Measurements from ENCODE around the gene OCRL.
A peak's percentile ranks its signal among the peaks of the same experiment; 100 is the strongest.

The OCRL gene

GRCh38 chrX:129516402-129516801 is 23.7 kb upstream of the OCRL start:
- Histone ChIP-seq H3K4me3 (ENCODE audit: low read depth, low read length) (no peak overlapping the region), H2AFZ (no peak overlapping the region), H3K9me3 (ENCODE audit: control insufficient read depth, low read length) (no peaks in the 10 kb centered on the region), H3K79me2 (peaks cover 7% of the 10 kb centered on the region), H3K27me3 (ENCODE audit: control insufficient read depth, insufficient read depth, low read length) (no peaks in the 10 kb centered on the region), H3K4me1 (no peaks in the 10 kb centered on the region), H3K9ac (no peak overlapping the region), H3K27ac (no peak overlapping the region), H3K4me2 (ENCODE audit: low read length) (no peak overlapping the region), H3K36me3 (ENCODE audit: control insufficient read depth, insufficient read depth, low read length) (no peaks in the 10 kb centered on the region)
- TF ChIP-seq CTCF (IDR thresholded peaks at IDR 0.05): no peak

DNA sequence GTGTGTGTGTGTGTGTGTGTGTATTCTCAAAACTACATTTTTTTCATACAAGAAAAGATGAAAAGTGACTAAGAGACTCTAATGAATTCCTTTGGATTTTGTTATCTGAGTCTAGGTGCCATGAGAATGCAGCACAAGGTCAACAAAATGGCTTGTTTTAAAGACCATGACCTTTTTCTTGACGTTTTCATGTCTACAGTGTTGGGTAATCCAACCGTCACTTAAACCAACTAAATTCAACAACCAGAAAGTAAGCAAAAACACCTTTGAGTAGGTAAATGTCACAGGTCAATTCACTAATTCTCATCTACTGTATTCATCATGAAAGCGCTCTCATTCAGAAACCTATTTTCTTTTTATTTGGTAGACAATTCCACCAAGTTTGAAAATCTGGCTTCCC is 19.9 kb upstream of the OCRL start:
- Histone ChIP-seq H3K9me3 (ENCODE audit: control insufficient read depth, low read length) (no peaks in the 10 kb centered on the region), H3K36me3 (ENCODE audit: control insufficient read depth, insufficient read depth, low read length) (no peaks in the 10 kb centered on the region), H3K27me3 (ENCODE audit: control insufficient read depth, insufficient read depth, low read length) (no peaks in the 10 kb centered on the region), H3K4me2 (ENCODE audit: low read length) (no peak overlapping the region), H2AFZ (no peak overlapping the region), H3K9ac (no peak overlapping the region), H3K4me1 (no peaks in the 10 kb centered on the region), H3K4me3 (ENCODE audit: low read depth, low read length) (no peak overlapping the region), H3K79me2 (peaks cover 5% of the 10 kb centered on the region), H3K27ac (no peak overlapping the region)
- no peak for TF ChIP-seq CTCF (IDR thresholded peaks at IDR 0.05)

DNA sequence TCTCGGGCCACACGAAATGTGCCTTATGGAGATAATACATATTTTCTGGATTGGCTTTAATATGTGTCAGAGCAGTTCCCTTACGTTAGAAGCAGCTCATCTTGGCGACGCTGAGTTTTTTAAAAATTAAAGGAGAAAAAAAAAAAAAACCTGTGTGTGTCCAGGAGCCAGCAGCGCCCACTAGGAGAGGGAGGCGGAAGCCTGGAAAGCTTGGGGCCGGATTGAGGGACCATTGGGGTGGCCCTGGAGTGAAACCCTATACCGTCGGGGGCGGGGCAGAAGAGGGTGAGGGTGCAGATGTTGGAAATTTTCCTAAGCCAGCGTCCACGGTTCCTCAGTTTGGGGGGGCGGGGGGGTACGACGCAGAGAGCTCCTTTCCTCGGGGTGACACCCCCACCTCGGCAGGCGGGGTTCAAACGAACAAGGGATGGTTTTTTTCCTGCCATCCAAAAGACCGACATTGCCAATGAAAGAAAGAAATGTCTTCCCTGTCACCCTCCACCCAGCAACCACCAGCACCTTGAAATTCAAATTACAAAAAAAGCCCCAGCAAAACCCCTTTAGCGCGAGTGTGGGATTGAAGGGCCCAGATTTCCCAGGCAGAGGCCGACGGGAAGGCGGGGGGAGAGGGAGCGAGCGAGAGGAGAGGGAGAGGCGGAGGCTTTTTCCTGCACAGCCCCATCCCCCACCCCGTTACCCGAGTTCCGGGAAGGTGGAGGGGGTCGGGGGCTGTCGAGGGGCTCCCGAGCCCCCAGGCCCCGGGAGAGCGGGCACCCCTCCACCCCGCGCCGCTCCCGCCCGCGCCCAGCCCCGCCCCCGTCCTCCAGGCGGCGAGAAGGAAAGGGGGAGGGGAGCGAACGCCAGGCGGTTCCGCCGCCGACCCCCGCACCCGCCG is 17.6 kb upstream of the OCRL start:
- no peaks in the 10 kb centered on the region for H3K36me3 ChIP-seq (ENCODE audit: control insufficient read depth, insufficient read depth, low read length)
- H3K79me2 ChIP-seq: no peaks in the 10 kb centered on the region
- H3K9ac ChIP-seq: peak overlapping the region; percentile 97
- H2AFZ ChIP-seq: peak overlapping the region; percentile 95
- peak overlapping the region; percentile 84 for H3K4me3 ChIP-seq (ENCODE audit: low read depth, low read length)
- H3K27me3 ChIP-seq (ENCODE audit: control insufficient read depth, insufficient read depth, low read length): no peaks in the 10 kb centered on the region
- no peaks in the 10 kb centered on the region for H3K4me1 ChIP-seq
- peak overlapping the region; percentile 91 for H3K27ac ChIP-seq
- H3K9me3 ChIP-seq (ENCODE audit: control insufficient read depth, low read length): no peaks in the 10 kb centered on the region
- TF ChIP-seq CTCF (IDR thresholded peaks at IDR 0.05): peak; percentile 26
- H3K4me2 ChIP-seq (ENCODE audit: low read length): peak overlapping the region; percentile 77

- H3K9me3 ChIP-seq (ENCODE audit: control insufficient read depth, low read length): no peaks in the 10 kb centered on the region
- no peak for TF ChIP-seq CTCF (IDR thresholded peaks at IDR 0.05)
- no peaks in the 10 kb centered on the region for H3K79me2 ChIP-seq
- H3K4me3 ChIP-seq (ENCODE audit: low read depth, low read length): peak within 1 kb of the TSS; percentile 84
- H3K4me1 ChIP-seq: no peaks in the 10 kb centered on the region
- peak within 1 kb of the TSS; percentile 91 for H3K27ac ChIP-seq
- H3K4me2 ChIP-seq (ENCODE audit: low read length): peak within 1 kb of the TSS; percentile 77
- no peaks in the 10 kb centered on the region for H3K27me3 ChIP-seq (ENCODE audit: control insufficient read depth, insufficient read depth, low read length)
- peak within 1 kb of the TSS; percentile 97 for H3K9ac ChIP-seq
- H3K36me3 ChIP-seq (ENCODE audit: control insufficient read depth, insufficient read depth, low read length): no peaks in the 10 kb centered on the region
- peak within 1 kb of the TSS; percentile 95 for H2AFZ ChIP-seq
Measured at GRCh38 chrX:129523079-129523911, 16.8 kb upstream of the OCRL start, which contains the start of gene SMARCA1. Gene SMARCA1 (minus strand): TSS chrX:129523490. CDS start chrX:129523370, 120 bp downstream.

All from parathyroid adenoma (tissue), 2 donors.